SU-DHL-6 (cell line): ENCODE results near the gene SOX18.

Source experiments
- H2AFZ ChIP-seq: fragments of 200-600 bp; sonication (generic); 2 replicates; pipeline ENCODE4 v1.6.1; 2014; ENCODE audit warnings: low read depth, mild to moderate bottlenecking, moderate library complexity, mixed read lengths, antibody characterized with exemption, low read length; ENCODE audit not compliant: severe bottlenecking
- H3F3A ChIP-seq: fragments of 200-600 bp; shearing (Covaris generic); 2 replicates; pipeline ENCODE4 v1.6.0; 2016; ENCODE audit warnings: antibody characterized with exemption, mild to moderate bottlenecking; ENCODE audit not compliant: insufficient read depth
- H3K27ac ChIP-seq: fragments of 200-600 bp; sonication (generic); 2 replicates; pipeline ENCODE4 v1.5.1; 2016; ENCODE audit warnings: low read depth, mild to moderate bottlenecking, low read length, moderate library complexity, mixed read lengths
- H3K27me3 ChIP-seq: fragments of 200-600 bp; sonication (generic), shearing (Covaris generic); 2 replicates; pipeline ENCODE4 v1.6.0; 2014; ENCODE audit warnings: mild to moderate bottlenecking, low read length
- H3K36me3 ChIP-seq: fragments of 200-600 bp; sonication (generic); 2 replicates; pipeline ENCODE4 v1.6.1; 2014; ENCODE audit warnings: mild to moderate bottlenecking, low read length, mixed read lengths
- H3K4me2 ChIP-seq: fragments of 300-600, 200-600 bp; shearing (Covaris generic), sonication (generic); 2 replicates; pipeline ENCODE4 v1.6.0; 2014; ENCODE audit warnings: low read length, low read depth, mild to moderate bottlenecking; ENCODE audit not compliant: poor library complexity, severe bottlenecking
- H3K4me3 ChIP-seq: fragments of 200-600 bp; sonication (generic); 2 replicates; pipeline ENCODE4 v1.5.1; 2014; ENCODE audit warnings: antibody characterized with exemption, low read length, mild to moderate bottlenecking, mixed read lengths; ENCODE audit not compliant: insufficient read depth, poor library complexity, severe bottlenecking
- H3K79me2 ChIP-seq: fragments of 200-600 bp; sonication (generic); 2 replicates; pipeline ENCODE4 v1.6.1; 2014; ENCODE audit warnings: mild to moderate bottlenecking, low read length, moderate library complexity; ENCODE audit not compliant: insufficient read depth
- H3K9ac ChIP-seq: fragments of 200-600 bp; sonication (generic); 2 replicates; pipeline ENCODE4 v1.7.0; 2014; ENCODE audit warnings: mild to moderate bottlenecking, low read length
- H3K9me2 ChIP-seq: fragments of 200-600 bp; sonication (generic); replicated peaks from 2 replicates; pipeline ENCODE4 v1.6.1; 2014; ENCODE audit warnings: low read length; ENCODE audit not compliant: insufficient read depth
- H3K9me3 ChIP-seq: fragments of 200-600 bp; sonication (generic); 2 replicates; pipeline ENCODE4 v1.6.1; 2014; ENCODE audit warnings: low read length, mixed read lengths; ENCODE audit not compliant: insufficient read depth
- H4K20me1 ChIP-seq: fragments of 200-600 bp; sonication (generic); 2 replicates; pipeline ENCODE4 v1.6.1; 2014; ENCODE audit warnings: low read depth, mild to moderate bottlenecking, antibody characterized with exemption, low read length, moderate library complexity, mixed read lengths
- CTCF ChIP-seq: fragments of 200-600 bp; sonication (generic); IDR thresholded peaks from one replicate; pipeline ENCODE4 v1.5.1; 2017; ENCODE audit warnings: antibody characterized with exemption, mild to moderate bottlenecking, low read length, moderate library complexity; ENCODE audit not compliant: insufficient read depth, poor library complexity, severe bottlenecking
- EZH2phosphoT487 ChIP-seq: fragments of 200-600 bp; sonication (generic), shearing (Covaris generic); conservative IDR thresholded peaks from 2 replicates; pipeline ENCODE4 v1.6.1; 2018; ENCODE audit warnings: mild to moderate bottlenecking, antibody characterized with exemption, low read length, moderate library complexity, mixed read lengths

The SOX18 gene

DNA sequence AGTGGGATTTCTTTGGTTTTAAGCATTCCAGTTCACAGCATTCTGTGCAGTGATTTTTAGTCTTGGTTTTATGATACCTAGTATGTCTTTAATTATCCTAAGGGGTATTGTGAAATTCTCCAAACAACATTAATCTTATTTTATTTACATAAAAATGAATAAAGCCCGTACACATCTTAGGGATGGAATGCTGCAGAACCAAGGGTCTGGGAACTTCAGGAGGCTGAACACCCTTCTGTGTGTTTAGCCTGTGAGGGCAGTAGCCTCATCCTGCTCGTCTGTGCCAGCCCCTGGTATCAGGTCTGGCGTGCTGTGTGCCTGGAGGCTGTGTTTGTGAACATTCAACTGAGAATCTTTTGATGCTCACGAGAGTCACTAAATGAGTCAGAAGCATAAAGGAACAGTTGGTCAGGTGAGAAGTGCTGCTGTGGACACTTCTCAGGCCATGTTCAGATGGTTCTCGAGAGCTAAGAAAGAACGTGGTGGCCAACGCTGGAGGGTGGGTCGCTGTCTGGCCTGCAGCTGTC, 38.7 kb downstream of the SOX18 start:
- TF ChIP-seq EZH2phosphoT487 (no peak), CTCF (no peak)
- Histone ChIP-seq H3K27ac (no peak overlapping the region), H3F3A (peaks cover 14% of the 10 kb centered on the region; the same call in 1 of the 2 replicates), H3K9ac (no peak overlapping the region), H3K79me2 (no peaks in the 10 kb centered on the region), H3K36me3 (peaks cover 11% of the 10 kb centered on the region; the same call in 1 of the 2 replicates), H3K9me2 (no peaks in the 10 kb centered on the region), H3K4me2 (no peak overlapping the region), H2AFZ (no peak overlapping the region), H4K20me1 (no peaks in the 10 kb centered on the region), H3K4me3 (no peak overlapping the region), H3K9me3 (no peaks in the 10 kb centered on the region), H3K27me3 (no peaks in the 10 kb centered on the region)

DNA sequence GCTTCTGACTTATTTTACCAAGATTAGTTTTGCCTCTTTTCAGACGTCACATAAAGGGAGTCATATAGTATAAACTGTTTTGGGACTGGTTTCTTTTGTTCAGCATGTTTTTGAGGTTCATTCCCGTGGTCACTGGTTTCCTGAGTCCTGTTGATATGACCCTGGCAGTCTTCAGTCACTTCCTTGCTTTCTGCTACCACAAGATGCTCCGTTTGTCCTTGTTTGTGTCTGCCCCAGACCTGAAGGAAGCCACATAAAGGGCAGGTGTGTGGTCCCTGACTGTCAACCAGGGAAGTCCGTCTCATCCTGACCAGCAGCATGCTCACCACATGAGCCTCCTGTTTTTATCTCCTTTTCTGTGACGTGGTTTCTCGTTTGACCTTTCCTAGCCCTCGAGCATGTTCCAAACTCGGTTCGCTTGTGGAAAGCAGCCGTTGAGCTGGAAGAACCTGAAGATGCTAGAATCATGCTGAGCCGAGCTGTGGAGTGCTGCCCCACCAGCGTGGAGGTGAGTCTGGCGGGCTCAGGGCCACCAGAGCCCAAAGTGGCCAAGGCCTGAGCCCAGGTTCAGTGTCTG, 39.5 kb downstream of the SOX18 start:
- no peaks in the 10 kb centered on the region for H3K27me3 ChIP-seq
- H3K27ac ChIP-seq, result no peak overlapping the region
- TF ChIP-seq EZH2phosphoT487, result no peak
- TF ChIP-seq CTCF, result no peak
- peaks cover 11% of the 10 kb centered on the region; the same call in 1 of the 2 replicates for H3K36me3 ChIP-seq
- no peaks in the 10 kb centered on the region for H4K20me1 ChIP-seq
- peaks cover 14% of the 10 kb centered on the region; the same call in 1 of the 2 replicates for H3F3A ChIP-seq
- H3K4me3 ChIP-seq, result no peak overlapping the region
- no peaks in the 10 kb centered on the region for H3K9me2 ChIP-seq
- H3K79me2 ChIP-seq, result no peaks in the 10 kb centered on the region
- H3K4me2 ChIP-seq, result no peak overlapping the region
- no peaks in the 10 kb centered on the region for H3K9me3 ChIP-seq
- no peak overlapping the region for H2AFZ ChIP-seq
- H3K9ac ChIP-seq, result no peak overlapping the region

- Histone ChIP-seq H2AFZ (no peak overlapping the region), H3K4me3 (no peak overlapping the region), H3K79me2 (no peaks in the 10 kb centered on the region), H3K4me2 (no peak overlapping the region), H4K20me1 (no peaks in the 10 kb centered on the region), H3K36me3 (0 out of 2 replicates have a peak, but pooled peaks cover 5% of the 10 kb centered on the region), H3K9me3 (no peaks in the 10 kb centered on the region), H3K9me2 (no peaks in the 10 kb centered on the region), H3K27ac (no peak overlapping the region), H3F3A (peaks cover 14% of the 10 kb centered on the region; the same call in 1 of the 2 replicates), H3K9ac (no peak overlapping the region), H3K27me3 (no peaks in the 10 kb centered on the region)
- no peak for TF ChIP-seq EZH2phosphoT487
These were observed 42.5 kb downstream of the SOX18 start for GRCh38 chr20:64006902-64007301.

DNA sequence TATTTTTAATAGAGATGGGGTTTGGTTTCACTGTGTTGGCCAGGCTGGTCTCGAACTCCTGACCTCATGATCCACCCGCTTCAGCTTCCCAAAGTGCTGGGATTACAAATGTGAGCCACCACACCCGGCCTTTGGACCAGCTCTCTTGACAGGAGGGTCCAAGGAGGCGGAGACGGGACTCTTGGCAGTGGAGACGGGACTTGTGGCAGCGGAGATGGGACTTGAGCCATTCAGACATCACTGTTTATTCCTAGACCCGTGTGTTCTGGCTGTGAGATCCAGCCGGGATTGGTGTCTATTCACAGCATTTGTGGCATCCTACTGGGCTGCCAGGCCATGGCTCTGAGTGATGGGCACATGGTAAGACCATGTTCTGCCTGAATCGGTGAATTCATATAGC, 42.9 kb downstream of the SOX18 start:
- TF ChIP-seq EZH2phosphoT487 (no peak), CTCF (no peak)
- H2AFZ ChIP-seq, result no peak overlapping the region
- 0 out of 2 replicates have a peak, but pooled peaks cover 5% of the 10 kb centered on the region for H3K36me3 ChIP-seq
- peaks cover 12% of the 10 kb centered on the region; the same call in 1 of the 2 replicates for H3F3A ChIP-seq
- H3K27ac ChIP-seq, result no peak overlapping the region
- no peaks in the 10 kb centered on the region for H3K9me3 ChIP-seq
- H4K20me1 ChIP-seq, result no peaks in the 10 kb centered on the region
- no peaks in the 10 kb centered on the region for H3K9me2 ChIP-seq
- no peaks in the 10 kb centered on the region for H3K27me3 ChIP-seq
- H3K4me3 ChIP-seq, result no peak overlapping the region
- no peaks in the 10 kb centered on the region for H3K79me2 ChIP-seq
- H3K4me2 ChIP-seq, result no peak overlapping the region
- no peak overlapping the region for H3K9ac ChIP-seq
